ENCODE measurements around the gene TIMM23.
"Not testable (repeated sequence)": the region's sequence is repeated elsewhere in the genome, so short reads cannot be mapped to it uniquely, and the experiment has no call there.

The TIMM23 gene

DNA sequence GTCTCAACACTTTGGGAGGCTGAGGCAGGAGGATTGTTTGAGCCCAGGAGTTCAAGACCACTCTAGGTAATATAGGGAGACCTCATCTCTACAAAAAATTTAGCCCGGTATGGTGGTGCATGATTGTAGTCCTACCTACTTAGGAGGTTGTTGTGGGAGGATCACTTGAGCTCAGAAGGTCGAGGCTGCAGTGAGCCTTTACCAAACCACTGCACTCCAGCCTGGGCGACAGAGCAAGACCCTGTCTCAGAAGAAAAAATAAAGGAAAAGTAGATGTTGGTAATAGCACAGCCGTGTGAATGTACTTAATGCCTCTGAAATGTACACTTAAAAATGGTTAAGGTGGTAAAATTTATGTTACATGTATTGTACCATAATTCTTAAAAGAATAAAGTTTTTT lies 25.3 kb downstream of the TIMM23 start:
- no peak for DNase-seq (ENCODE audit: low spot score)

DNA sequence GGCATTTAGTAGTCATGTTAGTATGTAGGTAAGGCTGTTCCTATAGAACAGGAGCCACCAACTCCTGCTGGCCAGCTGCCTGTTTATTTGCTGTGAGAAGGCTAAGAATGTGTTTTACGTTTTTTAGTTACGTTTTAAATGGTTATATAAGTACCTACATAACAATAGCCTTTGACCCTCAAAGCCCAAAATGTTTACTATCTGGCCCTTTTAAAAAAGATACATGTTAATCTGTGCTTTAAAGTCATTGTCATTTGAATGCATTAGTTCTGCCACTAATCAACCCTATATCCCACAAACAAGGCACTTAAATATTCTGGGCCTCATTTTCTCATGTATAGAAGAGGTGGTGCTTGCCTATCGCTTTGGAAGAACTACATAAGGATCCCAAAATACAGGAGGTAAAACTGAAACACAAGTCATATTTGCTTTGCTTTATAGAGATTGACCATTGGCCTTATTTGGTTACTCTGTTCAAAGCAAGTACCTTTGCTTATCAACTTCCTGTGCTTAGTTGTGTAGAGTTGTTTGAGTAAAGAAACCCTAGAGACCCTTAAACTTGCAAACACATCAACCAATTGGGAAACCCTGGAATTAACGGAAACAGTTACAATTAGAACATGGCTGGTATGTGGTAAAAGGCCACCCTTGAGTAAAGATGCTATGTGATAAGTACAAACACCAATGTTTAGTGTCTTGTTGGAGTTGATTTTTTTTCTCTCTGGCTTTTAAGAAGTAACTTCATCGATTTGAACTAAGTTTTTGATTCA lies 25.9 kb downstream of the TIMM23 start:
- DNase-seq (ENCODE audit: low spot score) = no peak

DNA sequence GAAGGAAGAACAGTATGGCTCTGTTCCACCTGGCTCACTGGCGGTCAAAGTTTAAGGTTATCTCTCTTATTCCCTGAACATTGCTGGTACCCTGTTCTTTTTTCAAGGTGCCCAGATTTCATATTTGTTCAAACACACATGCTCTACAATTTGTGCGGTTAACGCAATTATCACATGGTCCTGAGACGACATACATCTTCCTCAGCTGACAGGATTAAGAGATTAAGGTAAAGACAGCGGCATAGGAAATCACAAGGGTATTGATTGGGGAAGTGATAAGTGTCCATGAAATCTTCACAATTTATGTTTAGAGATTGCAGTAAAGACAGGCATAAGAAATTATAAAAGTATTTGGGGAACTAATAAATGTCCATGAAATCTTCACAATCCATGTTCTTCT lies 27.7 kb downstream of the TIMM23 start:
- DNase-seq (ENCODE audit: low spot score) = not testable (repeated sequence)

DNA sequence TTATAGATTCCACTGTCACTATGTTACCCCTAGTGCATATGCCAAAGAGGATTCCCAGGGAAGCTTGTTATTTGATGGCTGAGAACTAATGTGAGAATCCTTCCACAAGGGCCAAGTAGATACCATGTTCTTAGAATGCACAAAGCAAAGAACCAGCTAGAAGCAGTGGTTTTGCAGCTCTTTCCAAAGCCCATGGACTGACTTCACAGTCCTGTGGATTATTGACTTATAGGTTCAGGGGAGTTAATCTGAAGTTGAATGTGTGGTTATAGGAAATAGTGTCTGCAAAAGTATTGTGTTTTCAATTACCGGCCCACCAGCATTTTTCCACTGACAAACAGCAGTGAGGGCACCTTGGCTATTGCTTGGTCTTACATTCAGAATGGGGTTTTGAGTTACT lies 28.2 kb downstream of the TIMM23 start:
- no peak for DNase-seq (ENCODE audit: low spot score)

DNA sequence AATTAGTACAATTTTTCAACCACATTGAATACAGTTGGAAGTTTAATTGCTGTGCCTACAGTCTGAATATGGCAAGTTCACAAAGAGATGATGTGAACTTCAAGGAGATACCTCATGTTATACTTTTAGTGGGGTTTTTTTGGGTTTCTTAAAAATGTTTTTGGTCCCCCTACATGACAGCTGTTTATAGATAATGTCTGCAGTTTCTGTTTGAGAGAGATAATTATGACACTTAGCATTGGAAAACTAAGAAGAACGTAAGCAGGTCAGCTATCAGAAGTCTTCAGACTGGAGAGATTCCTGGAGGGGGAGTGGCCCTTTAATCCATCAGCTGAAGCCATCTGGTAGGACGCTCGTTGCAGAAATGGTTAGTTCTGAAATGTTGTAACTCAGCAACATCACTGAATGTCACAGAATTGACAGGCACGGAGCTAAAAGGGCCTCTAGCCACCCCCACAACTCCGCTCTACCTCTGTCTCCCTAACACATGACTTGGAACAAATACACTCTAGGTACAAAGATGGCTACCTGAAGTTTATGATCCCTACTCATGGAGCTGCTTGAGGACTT lies 29.0 kb downstream of the TIMM23 start:
- no peak for DNase-seq (ENCODE audit: low spot score)

DNA sequence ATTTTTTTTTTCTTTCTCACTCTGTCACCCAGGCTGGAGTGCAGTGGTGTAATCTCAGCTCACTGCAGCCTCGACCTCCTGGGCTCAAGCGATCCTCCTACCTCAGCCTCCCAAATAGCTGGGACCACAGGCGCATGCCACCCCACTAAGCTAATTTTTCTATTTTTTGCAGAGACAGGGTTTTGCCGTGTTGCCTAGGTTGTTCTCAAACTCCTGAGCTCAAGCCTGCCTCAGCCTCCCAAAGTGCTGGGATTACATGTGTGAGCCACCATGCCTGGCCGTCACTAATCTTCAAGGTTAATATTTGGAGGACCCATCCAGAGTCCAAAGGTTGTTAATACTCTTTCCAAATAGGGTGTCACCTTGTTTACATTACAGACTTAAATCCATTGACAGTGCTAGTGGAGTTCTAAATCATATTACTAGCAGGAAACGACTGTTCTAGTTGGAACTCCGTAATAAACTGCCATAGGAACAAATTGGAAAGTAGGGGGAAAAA lies 29.9 kb downstream of the TIMM23 start:
- DNase-seq (ENCODE audit: low spot score) = not testable (repeated sequence)

DNA sequence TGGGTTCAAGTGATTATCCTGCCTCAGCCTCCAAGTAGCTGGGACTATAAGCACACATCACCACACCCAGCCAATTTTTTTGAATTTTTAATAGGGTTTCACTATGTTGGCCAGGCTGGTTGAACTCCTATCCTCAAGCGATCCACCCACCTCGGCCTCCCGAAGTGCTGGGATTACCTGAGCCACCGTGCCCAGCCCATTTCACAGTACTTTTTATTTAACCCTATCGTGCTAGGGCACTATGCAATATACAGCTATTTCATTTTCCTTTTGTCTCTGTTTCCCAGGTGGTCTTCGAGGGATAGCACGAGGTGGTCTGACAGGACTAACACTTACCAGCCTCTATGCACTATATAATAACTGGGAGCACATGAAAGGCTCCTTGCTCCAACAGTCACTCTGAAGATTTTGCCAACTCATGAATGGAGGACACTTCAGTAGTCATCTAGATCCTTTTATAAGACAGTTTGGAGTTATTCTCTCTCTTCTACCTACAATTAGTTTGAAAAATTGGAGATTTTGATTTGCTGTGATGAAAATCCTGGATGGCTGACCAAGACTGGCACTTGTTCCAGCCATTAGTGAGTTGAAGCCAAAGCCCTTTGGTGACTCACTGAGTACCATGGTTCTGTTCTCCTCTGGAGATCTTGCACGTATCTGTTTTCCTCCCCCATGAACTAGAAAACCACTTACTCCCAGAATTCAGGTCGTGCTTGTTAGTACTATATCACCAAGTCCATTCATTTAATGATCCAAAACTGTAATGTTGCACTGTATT lies 30.8 kb downstream of the TIMM23 start:
- no peak for DNase-seq (ENCODE audit: low spot score)

DNA sequence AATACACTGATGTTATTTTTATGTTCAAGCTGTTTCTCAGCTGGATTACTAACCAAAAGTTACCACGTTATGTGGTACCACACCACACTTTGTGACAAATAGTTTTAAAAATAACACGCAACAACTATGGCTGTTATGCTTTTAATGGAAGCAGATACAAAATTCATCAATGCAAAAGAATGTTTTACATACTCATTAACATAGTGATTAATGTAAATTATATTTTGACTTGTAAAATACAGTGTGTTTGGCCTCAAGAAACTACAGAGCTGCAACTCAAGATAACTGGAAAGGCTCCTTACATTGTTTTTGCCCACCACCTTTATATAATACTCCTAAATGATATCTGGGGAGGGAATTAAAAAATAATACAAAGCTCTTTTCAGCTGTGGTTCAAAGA lies 32.7 kb downstream of the TIMM23 start:
- DNase-seq (ENCODE audit: low spot score) = no peak

DNA sequence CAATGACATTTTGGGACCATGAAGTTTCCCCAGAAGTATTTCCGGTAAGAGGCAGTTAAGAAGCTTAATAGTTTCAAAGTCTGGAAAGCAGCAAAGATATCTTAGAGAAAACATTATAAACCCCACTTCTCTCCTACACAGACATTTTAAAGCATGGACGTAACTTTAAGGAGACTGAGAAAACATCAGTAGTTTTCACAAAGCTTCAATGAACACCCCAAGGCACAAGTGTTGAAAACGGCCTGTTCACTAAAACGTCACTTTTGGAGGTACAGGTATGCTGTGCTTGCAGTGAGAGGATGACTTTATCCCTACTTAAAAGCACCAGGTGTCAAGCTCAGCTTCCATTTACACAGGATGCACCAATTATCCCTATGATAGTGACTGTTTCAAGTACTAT lies 33.1 kb downstream of the TIMM23 start:
- DNase-seq (ENCODE audit: low spot score) = no peak

DNA sequence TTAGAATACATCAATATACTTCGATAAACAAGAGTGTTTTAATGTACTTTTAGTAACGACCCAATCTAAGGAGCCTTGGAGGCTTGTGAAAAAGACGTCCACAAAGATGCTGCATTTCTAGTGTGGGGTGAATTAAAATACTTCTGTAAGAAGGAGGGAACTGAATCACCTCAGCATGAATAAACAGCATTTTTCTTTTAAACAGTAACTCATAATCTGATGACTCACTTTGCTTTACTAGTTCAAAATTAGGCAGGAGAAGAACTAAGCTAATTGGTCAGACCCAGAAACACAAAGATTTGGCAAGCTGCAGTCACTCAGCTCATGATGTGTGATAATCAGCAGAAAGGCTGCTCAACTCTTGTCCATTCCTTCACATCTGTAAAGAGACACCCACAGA lies 33.9 kb downstream of the TIMM23 start:
- no peak for DNase-seq (ENCODE audit: low spot score)

DNA sequence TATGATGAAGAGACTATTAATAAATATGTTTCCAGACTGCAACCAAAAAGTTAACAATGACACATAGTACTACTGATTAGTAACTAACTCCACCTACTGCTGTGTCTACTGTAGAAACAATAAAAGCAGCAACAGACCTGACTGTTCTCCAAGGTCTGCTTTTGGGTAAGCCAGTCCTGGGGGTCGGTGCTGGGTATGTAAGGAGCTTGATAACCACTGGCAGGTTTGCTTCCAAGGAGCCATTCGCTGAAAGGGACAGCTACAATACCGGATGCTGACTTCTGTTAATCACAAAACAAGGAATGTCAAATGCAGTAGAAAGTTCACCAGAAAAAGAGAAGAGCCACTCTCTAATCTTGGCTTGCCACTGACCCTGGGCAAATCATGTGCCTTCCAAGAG lies 40.5 kb downstream of the TIMM23 start:
- no peak for DNase-seq (ENCODE audit: low spot score)

DNA sequence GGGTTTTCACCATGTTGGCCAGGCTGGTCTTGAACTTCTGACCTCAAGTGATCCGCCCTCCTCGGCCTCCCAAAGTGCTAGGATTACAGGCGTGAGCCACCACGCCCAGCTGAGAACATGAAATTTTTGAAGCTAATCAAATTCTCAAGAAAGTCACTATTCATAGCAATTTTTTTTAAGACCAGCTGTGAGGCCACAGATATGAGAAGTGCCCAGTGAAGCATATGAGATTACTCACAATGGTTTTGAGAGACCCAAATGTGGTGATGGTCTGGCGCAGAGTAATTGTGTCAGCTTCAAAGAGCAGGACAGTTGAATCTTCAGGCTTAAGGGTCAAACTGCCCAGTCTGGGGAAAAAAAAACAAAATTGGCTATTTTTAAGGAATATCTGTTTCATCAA lies 41.9 kb downstream of the TIMM23 start:
- DNase-seq (ENCODE audit: low spot score) = no peak

DNA sequence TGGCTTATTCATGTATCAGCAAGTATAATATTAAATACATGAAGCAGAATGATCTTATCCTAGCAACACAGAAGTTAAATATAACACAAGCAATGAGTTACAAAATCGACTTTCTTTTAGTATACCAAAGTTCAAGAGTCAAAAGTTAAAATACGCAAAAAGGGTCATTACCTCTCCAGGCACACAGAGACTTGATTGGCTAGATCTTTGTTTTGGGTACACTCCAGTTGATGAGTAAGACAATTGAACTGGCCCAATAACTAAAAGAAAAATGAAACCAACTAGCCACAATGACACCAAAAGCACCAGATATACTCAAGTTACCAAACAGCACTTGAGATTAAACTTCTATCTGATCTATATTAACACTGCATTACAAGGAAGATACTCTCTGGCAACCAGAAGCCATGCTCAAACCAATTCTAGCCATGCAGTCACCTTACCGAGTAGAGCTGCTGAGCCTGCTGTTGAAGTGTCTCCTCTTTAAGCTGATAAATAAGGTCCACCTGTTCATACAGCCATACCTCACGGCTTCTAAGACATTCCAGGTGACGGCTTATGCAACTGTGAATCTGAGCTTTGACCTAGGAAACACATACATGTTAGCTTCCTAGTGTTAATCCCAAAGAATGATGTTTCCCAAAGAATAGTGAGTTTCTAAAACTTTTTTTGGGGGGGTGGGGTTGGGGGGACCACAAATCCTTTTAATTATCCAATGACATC lies 42.6 kb downstream of the TIMM23 start:
- DNase-seq (ENCODE audit: low spot score) = no peak

DNA sequence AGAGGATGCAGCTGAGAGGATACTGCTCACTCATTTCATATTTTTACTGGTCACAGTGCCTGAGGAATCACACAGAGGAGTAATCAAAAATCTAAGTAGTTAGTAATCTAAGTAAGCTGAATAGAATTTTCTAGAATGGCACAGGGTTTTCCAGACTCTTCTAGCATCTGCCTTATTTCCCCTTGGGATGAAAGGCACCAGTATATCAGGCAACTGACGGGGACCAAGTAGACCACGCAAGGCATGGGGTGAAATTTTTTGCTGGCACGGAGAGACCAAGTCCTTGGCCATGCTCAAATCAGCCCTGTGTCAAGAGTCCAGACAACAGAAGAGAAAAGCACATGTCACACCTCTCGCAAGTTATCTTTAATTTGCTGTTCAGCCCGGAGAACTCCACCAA lies 43.9 kb downstream of the TIMM23 start:
- no peak for DNase-seq (ENCODE audit: low spot score)

DNA sequence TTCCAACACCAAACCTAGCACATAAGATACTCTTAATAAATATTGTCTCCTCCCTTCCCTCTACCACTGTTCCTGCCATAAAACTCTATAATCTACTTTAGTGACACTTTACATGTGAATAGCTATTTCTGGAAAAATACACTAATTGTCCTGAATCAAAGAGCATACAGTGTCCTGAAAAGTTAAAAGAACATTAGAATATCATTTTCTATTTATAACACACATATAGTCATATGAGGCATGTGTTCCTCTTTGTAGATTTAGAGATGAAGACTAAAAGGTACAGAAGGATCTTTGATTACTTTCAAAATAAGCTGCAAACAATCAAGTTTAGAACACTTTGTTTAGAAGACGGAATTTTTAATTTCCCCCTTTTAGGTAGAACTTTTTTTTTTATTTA lies 44.5 kb downstream of the TIMM23 start:
- DNase-seq (ENCODE audit: low spot score) = no peak

DNA sequence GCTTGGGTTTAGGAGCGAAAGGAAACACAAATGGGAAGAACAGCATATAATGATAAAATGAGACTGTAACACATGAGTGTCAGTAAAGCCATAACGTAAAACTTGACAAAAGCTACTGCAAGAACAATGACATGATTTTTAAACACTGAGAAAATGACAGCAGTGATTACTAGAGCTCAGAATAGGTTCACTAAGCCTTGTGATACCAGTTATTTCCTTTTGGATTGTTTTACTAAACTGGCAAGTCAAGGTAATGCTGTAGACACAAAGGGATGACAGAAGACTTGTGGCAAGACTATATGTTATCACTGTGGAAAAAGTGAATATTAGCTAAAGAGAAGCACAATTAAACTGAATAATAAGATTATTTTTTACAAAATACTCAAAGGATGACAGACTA lies 45.4 kb downstream of the TIMM23 start:
- DNase-seq (ENCODE audit: low spot score) = no peak

DNA sequence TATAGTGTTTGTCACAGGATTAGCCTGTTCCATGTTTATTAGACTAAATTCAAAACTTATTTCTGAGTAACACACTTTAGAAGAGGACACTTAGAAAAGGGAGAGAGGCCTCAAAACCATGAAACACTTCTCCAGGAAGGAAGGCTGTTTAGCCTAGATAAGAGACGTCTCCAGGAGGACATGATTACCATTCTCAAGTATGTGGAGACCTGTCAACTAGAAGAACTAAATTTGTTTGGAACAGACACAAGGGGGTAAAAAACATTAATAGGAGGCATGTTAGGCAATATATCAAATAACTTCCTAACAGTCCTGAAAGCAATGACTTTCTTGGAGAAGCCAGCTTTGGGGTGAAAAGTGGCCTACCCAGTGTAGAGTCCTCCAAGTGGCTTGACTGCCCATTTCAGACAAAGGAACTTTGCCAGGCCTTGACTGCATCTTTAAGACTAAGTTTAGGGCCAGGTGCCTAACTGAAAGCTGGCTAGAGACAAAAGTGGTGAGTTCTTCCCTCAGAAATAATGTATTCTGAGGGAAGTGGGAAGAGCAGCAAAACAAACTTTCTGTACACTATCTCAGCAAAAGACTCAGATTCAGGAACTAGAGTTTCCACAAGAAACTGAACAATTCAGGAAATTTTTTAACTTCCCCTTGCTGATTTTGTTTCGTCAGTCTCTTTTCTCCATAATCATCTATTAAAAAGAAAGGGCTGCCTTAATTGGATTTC lies 46.3 kb downstream of the TIMM23 start:
- DNase-seq (ENCODE audit: low spot score) = no peak

DNA sequence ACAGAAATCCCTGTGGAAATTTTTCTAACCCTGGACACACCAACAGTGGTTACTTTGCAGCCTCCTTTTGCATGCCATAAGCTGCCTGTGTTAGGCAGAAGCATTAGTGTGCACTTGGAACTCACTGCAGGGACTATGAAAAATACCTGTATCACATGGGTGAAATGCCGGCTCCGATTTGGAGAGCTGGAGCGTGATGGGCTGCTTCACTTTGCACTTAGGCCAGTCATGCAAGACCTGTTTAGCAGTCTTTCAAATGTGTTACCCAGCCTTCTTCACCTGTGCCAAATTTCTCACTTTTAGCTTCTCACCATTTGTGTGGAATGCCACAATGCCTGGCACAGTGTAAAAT lies 46.9 kb downstream of the TIMM23 start:
- DNase-seq (ENCODE audit: low spot score) = no peak

DNA sequence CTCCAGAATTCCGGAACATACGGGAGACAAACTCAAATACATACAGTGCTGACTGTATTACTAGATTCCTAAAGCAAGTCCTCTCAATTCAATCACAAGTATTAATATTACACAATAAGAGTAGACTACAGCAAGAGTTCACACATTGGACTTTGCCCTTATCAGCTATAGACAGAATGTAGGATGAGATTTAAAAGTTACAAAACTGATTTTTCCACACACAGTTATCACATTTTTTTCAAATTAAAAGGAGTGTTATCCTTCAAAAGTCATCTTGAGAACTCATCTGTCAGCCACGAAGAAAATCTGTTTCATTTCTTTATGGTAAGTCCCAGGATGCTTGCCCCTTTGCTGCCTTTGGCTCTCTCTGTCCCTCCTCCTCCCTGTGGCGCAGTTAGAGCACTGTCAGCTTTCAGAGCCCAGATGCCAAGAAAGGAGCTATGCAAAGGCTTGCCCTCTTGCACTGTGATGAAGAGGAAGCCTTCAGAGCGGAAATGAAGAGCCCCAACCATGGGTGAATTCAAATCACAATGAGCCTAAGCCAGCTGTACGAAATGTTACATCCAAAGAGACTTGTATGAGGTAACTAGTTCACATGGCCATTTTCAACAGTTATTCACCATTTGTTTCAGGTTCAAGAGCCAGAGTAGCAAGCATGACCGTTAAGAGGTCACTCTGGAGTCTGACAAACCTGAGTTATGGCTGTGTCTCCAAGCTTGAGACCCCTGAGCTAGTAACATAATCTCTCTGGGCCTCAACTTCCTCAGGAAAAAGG lies 47.5 kb downstream of the TIMM23 start:
- no peak for DNase-seq (ENCODE audit: low spot score)

DNA sequence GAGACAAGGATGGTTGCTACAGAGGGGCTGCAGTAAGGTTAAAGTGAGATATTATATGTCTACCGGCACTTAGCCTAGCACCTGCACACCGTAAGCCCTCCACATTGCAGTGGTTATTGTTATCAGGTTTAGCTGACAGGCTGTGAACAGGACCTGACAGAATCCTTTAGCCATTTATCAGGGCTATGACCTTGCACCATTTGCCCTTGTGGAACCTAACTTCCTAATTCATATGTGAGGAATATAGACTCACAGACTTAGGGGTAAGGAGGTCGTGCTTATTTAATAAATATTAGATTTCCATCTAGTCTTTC lies 48.0 kb downstream of the TIMM23 start:
- no peak for DNase-seq (ENCODE audit: low spot score)

DNA sequence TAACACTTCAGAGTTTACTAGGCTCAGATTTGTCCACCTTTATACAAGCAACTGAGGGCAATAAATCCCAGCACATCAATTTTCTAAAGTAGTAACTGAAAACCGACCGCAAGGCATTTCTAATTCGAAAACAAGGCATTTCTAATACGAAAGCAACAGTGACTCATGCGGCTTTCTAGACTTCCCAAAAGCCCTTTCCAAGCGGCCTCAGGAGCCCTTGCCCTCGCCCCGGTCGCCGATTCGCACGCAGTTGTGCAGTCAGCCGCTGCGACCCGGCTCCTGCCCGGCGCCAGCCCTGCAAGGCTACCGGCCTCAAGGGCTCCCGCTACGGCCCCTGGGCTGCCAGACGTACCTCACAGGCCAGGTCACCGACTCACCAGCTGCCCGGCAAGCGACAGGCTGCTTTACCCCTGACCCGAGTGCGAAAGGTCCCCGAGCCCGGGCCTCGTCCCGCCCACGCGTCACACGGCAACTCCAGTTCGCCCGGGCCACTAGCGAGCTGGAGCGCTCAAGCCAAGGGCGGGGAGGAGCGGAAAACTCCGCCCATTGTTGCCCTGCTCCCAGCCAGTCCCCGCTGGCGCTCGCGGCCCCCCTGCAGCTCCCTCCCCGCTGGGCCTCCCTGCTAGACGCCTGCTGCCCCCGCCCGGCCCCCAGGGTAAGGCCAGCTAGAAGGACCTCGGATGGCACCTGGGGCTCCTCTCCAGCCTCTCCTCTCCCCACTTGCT lies 50.9 kb downstream of the TIMM23 start:
- peak; percentile 82 for DNase-seq (ENCODE audit: low spot score)
